Adipocyte (in vitro differentiated cells): Measurements from ENCODE around the gene METAP2.

Experiments
- DNase-seq: peaks from one replicate; pipeline ENCODE4 v3.0.0-alpha.2; 2015; ENCODE audit warnings: low read depth
- H3K27me3 ChIP-seq: replicated peaks from 2 replicates; pipeline ENCODE4 v1.7.0; 2013; ENCODE audit warnings: mild to moderate bottlenecking, low read length, moderate library complexity; ENCODE audit not compliant: control insufficient read depth, insufficient read depth
- H3K36me3 ChIP-seq: 2 replicates; pipeline ENCODE4 v1.7.0; 2013; ENCODE audit warnings: low read length, mild to moderate bottlenecking, moderate library complexity; ENCODE audit not compliant: control insufficient read depth, insufficient read depth, severe bottlenecking
- H3K4me1 ChIP-seq: 2 replicates; pipeline ENCODE4 v1.7.0; 2013; ENCODE audit warnings: mild to moderate bottlenecking, low read length, moderate library complexity; ENCODE audit not compliant: control insufficient read depth, insufficient read depth
- H3K4me3 ChIP-seq: 2 replicates; pipeline ENCODE4 v1.7.0; 2013; ENCODE audit warnings: mild to moderate bottlenecking, low read length, moderate library complexity
- H3K9ac ChIP-seq: 2 replicates; pipeline ENCODE4 v1.7.0; 2013; ENCODE audit warnings: mild to moderate bottlenecking, low read length, moderate library complexity
- H3K9me3 ChIP-seq: 2 replicates; pipeline ENCODE4 v1.7.0; 2013; ENCODE audit warnings: mild to moderate bottlenecking, low read length, moderate library complexity; ENCODE audit not compliant: control insufficient read depth

The METAP2 gene

DNA sequence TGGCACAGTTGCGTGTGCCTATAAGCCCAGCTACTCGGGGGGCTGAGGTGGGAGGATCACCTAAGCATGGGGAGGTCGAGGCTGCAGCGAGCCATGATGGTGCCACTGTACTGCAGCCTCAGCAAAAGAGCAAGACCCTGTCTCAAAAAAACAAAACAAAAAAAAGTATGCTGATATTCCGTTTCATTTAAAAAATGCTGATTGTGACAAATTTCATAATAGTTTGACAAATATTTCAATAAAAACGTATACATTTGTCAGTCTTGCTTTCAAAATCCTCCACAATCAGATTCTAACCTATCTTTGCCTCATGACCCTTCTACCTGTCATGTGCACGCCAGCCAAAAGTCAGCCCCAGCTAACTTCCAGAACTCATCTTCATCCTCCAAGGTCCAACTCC, 67.5 kb downstream of the METAP2 start:
- DNase-seq, result no peak
- Histone ChIP-seq H3K4me1 (no peaks in the 10 kb centered on the region), H3K4me3 (no peak overlapping the region), H3K27me3 (no peaks in the 10 kb centered on the region), H3K36me3 (no peaks in the 10 kb centered on the region), H3K9me3 (no peaks in the 10 kb centered on the region), H3K9ac (no peak overlapping the region)

DNA sequence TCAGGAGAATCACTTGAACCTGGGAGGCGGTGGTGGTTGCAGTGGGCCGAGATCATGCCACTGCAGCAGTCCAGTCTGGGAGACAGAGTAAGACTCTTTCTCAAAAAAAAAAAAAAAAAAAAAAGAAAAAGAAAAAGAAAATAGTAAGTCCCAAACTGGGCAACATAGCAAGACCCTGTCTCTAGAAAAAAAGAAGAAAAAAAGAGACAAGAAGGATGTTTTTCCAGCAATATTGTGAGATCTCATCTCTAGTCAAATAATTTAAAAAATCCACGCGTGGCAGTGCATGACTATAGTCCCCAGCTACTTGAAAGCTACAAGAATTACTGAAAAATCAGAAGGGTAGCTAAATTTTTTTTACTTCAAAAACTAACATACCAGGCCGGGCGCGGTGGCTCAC, 69.4 kb downstream of the METAP2 start:
- Histone ChIP-seq H3K9ac (no peak overlapping the region), H3K4me3 (no peak overlapping the region), H3K27me3 (no peaks in the 10 kb centered on the region), H3K9me3 (no peaks in the 10 kb centered on the region), H3K36me3 (no peaks in the 10 kb centered on the region), H3K4me1 (peaks cover 3% of the 10 kb centered on the region)
- DNase-seq, result no peak

DNA sequence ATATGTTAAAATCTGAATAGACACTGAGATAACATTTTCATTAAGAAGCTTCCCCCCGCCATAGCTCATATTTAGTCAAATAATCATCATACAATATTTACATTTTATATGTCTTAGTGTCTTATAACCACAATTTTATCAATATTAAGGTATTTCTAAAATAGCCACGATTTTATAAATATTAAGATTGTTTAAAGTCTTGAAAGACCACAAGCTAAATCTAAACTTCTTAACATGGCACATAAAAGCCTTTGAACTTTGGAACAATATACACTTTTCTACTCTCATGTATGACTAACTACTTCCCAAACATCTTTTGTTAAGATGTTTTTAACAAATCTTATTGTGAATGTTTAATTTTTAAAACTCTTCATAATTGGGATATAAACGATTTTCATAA, 70.8 kb downstream of the METAP2 start:
- Histone ChIP-seq H3K9ac (no peak overlapping the region), H3K36me3 (no peaks in the 10 kb centered on the region), H3K4me3 (no peak overlapping the region), H3K27me3 (peaks cover 7% of the 10 kb centered on the region), H3K9me3 (peaks cover 9% of the 10 kb centered on the region), H3K4me1 (peaks cover 3% of the 10 kb centered on the region)
- no peak for DNase-seq

DNA sequence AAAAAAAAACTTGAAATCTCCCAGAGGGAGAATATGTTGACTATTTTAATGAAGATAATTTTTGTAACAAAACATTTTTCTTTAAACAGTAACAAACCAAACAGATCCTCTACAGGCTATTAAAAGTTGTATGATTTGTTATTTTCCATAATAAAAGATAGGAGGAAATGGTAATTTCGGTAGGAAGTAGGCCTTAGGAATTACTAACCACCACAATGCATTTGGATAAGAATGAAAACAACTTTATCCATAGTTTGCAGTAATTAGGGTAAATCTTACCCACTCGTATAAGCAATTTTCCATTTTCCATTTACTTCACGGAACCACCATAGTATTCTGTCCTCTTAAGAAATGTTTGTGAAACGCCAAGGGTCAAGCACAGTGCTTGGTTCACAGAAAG, 71.4 kb downstream of the METAP2 start:
- Histone ChIP-seq H3K9me3 (peaks cover 10% of the 10 kb centered on the region), H3K36me3 (no peaks in the 10 kb centered on the region), H3K4me3 (no peak overlapping the region), H3K4me1 (peaks cover 3% of the 10 kb centered on the region), H3K27me3 (peaks cover 7% of the 10 kb centered on the region), H3K9ac (no peak overlapping the region)
- no peak for DNase-seq

DNA sequence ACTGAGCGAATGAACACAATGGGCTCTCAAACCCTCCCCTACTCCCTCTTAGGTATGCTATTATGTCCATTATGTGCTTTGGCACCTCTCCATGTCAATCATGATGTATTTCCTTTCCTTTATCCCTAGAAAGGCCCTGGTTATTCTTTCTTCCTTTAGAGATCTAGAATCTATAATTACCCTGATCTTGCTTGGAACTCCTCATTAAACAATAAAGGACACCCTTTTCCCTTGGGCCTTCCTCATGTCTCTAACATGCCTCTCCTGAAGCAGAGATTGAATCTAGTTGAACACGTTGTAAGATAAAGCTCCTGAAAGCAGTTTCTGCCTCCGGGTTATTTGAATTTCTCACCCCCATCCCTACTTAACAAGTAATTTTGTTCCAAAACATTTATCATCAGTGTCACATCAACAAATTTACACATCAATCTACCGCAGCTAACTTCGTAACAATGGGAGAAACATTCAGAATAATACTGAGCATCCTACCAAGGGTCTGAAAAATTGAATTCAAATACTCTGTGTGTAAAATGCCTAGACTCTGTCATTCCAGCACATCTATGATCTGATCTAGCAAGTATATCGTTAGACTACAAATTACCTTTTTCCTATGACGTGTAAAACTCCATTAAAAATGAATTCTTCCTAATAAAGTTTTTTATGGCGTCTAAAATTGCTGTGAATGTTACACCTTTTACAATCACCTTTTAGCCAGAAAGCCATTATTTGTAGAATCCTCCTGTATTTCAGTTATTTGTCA, 72.0 kb downstream of the METAP2 start:
- Histone ChIP-seq H3K27me3 (peaks cover 7% of the 10 kb centered on the region), H3K9me3 (peaks cover 10% of the 10 kb centered on the region), H3K4me1 (peaks cover 3% of the 10 kb centered on the region), H3K9ac (no peak overlapping the region), H3K36me3 (no peaks in the 10 kb centered on the region), H3K4me3 (no peak overlapping the region)
- DNase-seq, result no peak

GRCh38 chr12:95546491-95546813, 72.5 kb downstream of the METAP2 start:
- Histone ChIP-seq H3K27me3 (peaks cover 11% of the 10 kb centered on the region), H3K4me3 (no peak overlapping the region), H3K9ac (no peak overlapping the region), H3K36me3 (no peaks in the 10 kb centered on the region), H3K9me3 (peaks cover 10% of the 10 kb centered on the region), H3K4me1 (peaks cover 3% of the 10 kb centered on the region)
- DNase-seq, result no peak

DNA sequence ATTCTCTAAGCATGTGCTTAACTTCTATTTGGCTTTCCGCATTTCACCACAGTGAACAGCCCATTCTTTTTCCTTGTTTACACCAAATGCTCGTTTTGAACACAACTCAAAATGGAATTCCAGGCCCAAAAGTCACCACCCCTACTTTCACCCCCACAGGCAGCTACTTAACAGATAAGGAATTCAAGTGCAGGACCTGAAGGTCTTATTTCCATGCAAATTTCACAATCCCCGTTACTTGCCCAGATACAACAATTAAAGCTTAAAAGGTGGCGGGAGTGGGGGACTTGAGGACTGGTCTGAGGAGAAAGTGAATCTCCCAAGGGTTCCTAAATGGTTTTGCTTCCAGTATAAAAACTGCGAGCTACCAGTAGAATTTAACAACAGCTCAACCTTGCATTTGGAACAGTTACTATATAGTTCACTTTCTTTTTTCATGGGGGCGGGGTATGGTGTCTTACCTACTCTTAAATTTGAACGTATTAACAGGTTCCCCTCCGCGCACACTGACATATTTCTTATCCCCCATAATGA, 73.6 kb downstream of the METAP2 start:
- DNase-seq, result peak; percentile 36
- peak overlapping the region; percentile 76 for H3K4me3 ChIP-seq
- H3K4me1 ChIP-seq, result peaks cover 3% of the 10 kb centered on the region
- H3K36me3 ChIP-seq, result no peaks in the 10 kb centered on the region
- H3K9ac ChIP-seq, result peak overlapping the region; percentile 70
- H3K27me3 ChIP-seq, result peaks cover 13% of the 10 kb centered on the region
- peaks cover 10% of the 10 kb centered on the region for H3K9me3 ChIP-seq

GRCh38 chr12:95548056-95548538, 74.1 kb downstream of the METAP2 start:
- Histone ChIP-seq H3K36me3 (no peaks in the 10 kb centered on the region), H3K4me3 (peak overlapping the region; percentile 76), H3K9me3 (peaks cover 10% of the 10 kb centered on the region), H3K9ac (peak overlapping the region; percentile 70), H3K27me3 (peaks cover 13% of the 10 kb centered on the region), H3K4me1 (peaks cover 3% of the 10 kb centered on the region)
- peak; percentile 18 for DNase-seq

DNA sequence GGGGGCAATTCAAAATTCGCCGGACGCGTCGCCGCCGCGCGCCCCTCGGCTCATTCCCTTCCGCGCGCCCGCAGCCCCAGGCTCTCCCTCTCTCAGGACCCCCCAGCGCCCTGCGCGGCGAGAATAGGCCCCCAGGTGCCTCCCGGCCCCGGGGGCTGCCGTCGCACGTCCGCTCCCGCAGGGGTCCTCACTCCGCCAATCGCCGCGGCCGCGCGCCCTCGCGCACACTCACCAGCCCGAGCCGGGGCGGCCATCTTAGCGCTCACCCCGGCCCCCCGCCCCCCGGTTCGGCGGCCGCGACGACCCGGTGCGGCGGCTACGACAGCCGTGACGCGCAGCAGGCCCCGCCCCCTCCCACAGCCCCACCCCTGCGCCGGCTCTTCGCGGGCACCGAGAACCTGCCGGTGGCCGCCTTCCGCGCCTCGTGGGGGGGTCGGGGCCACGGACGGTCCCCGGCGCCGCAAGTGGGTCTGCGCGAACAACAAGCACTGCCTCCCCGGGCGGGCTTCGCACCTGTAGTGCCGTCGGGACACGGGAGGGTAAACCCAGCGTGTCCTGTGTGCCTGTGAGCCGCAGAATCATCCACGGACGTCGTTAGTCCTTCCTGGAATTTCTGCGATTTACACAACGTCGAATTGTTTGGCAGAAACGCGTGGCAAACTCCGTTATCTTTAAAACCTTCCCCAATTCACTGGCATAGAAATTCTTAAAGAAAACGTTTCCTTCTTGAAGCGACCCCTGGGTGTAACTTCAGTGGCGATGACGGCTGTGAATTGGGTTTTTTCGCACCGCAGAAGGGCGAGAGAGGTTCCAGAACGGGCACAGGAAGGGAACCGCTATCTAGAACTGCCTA, 74.8 kb downstream of the METAP2 start:
- peaks cover 3% of the 10 kb centered on the region for H3K4me1 ChIP-seq
- DNase-seq, result peak; percentile 39
- peaks cover 13% of the 10 kb centered on the region for H3K27me3 ChIP-seq

GRCh38 chr12:95549392-95550084, 75.6 kb downstream of the METAP2 start:
- Histone ChIP-seq H3K4me1 (peaks cover 3% of the 10 kb centered on the region), H3K9me3 (peaks cover 10% of the 10 kb centered on the region), H3K27me3 (peaks cover 13% of the 10 kb centered on the region), H3K9ac (no peak overlapping the region), H3K4me3 (peak overlapping the region; percentile 76), H3K36me3 (no peaks in the 10 kb centered on the region)
- DNase-seq, result no peak

More for the DNA sequence above, 74.8 kb downstream of the METAP2 start:
- H3K4me3 ChIP-seq, result peak overlapping the region; percentile 76
- peak overlapping the region; percentile 70 for H3K9ac ChIP-seq
- peaks cover 10% of the 10 kb centered on the region for H3K9me3 ChIP-seq
- no peaks in the 10 kb centered on the region for H3K36me3 ChIP-seq

DNA sequence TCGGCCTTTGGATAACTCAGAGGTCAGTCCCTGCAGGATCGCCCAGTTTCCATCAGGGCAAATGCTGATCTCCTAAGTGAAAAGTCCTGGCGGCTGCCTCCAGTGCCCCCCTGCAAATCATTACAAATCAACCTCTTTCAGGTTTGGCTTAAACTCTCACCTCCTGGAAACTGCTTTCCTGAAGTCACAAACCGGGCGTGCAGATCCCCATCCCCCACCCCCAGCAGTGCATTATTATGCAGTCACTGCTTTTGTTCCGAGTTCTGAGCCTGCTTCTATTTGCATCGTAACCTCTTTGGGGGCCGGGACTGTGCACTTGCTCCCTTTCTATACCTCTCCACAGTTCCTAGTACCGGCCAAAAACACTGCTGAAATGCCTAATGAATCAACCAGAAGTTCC, 77.4 kb downstream of the METAP2 start, which contains the start of gene USP44:
USP44 (minus strand) TSS at position 172 of the 400 bp plus-strand sequence. CDS start 17,220 bp downstream, outside the sequence.
- no peak for DNase-seq
- no peak within 1 kb of the TSS for H3K4me3 ChIP-seq
- peaks cover 3% of the 10 kb centered on the region for H3K4me1 ChIP-seq
- peaks cover 13% of the 10 kb centered on the region for H3K27me3 ChIP-seq
- H3K9ac ChIP-seq, result no peak within 1 kb of the TSS
- peaks cover 10% of the 10 kb centered on the region for H3K9me3 ChIP-seq
- H3K36me3 ChIP-seq, result no peaks in the 10 kb centered on the region
